ENCODE data around the gene TSPAN11. TPM values are rescaled to one million over a fixed set of nuclear protein-coding genes. Genes with fewer than 3 reads are reported as not detected.

TSPAN11 gene
- total RNA-seq, 4 donors from 2014 or later: 10.7 to 30.6 (median 18.3) TPM

DNA sequence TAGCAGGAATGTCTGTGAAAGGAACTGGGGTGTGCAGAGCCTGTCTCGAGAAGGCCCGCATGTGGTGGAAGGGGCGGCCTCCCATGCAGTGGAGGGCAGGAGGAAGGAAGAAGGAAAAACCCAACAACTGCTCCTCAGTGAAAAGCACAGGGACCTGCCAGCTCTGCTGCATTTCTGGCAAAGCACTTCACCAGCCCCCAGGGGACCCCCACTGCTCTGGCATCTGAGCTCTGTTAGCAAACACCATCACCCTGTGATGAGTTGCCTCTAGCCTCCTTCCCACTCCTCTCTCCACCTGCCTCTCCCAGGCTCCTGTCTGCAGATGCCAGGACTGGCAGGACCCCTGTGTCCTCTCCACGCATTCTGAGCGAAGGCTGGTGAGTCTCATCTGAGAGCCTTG, 78.1 kb downstream of the TSPAN11 start:
- H3K27me3 ChIP-seq: no peaks in the 10 kb centered on the region
- DNase-seq (ENCODE audit: low spot score in 2 of 2): no peak
- no peaks in the 10 kb centered on the region for H3K36me3 ChIP-seq
- no peaks in the 10 kb centered on the region for H3K9me3 ChIP-seq
- WGBS, 2 donors: 87 to 92% methylated on average over 5 of the region's 5 CpGs
- H3K4me3 ChIP-seq: no peak overlapping the region
- peaks cover 0 to 16% (median 0%) of the 10 kb centered on the region in 4 donors for H3K4me1 ChIP-seq
- peak overlapping the region in 1 of 4 donors; percentile 46 for H3K27ac ChIP-seq
- TF ChIP-seq EP300 (IDR thresholded peaks at IDR 0.05) (no peak), POLR2A (IDR thresholded peaks at IDR 0.05) (no peak)
- TF ChIP-seq, protein P1, sequence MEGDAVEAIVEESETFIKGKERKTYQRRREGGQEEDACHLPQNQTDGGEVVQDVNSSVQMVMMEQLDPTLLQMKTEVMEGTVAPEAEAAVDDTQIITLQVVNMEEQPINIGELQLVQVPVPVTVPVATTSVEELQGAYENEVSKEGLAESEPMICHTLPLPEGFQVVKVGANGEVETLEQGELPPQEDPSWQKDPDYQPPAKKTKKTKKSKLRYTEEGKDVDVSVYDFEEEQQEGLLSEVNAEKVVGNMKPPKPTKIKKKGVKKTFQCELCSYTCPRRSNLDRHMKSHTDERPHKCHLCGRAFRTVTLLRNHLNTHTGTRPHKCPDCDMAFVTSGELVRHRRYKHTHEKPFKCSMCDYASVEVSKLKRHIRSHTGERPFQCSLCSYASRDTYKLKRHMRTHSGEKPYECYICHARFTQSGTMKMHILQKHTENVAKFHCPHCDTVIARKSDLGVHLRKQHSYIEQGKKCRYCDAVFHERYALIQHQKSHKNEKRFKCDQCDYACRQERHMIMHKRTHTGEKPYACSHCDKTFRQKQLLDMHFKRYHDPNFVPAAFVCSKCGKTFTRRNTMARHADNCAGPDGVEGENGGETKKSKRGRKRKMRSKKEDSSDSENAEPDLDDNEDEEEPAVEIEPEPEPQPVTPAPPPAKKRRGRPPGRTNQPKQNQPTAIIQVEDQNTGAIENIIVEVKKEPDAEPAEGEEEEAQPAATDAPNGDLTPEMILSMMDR (IDR thresholded peaks at IDR 0.05): no peak

DNA sequence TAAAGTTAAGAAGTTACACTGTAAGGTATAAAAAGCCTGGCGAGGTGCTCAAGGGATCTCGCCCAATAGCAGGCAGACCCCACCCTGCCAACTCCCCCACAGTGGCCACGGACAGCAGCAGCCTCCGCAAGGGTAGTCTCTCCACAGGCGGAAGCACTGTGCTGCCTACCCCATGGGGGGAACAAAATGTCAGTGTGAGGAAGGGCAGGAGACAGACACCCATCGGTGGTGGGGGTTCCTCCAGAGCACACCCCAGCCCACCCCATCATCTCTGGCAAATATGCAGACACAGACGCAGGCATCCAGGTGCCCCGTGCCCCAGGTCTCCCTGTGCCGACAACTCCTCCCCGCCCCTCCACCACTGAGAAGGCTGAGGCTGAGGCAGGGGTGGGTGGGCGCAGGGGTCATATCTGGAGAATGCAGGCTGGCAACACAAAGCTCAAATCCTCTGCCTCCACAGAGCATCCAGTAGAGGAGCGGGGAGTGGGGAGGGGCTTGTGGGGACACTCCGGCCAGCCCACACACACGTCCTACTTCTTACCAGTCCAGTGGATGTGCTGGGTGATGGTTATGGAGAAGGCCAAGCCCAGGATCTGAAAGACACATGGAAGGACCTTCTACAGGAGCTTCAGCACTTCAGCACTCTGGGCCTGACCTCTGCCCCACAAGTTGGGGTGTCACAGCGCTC, 78.9 kb downstream of the TSPAN11 start:
- H3K27ac ChIP-seq: peak overlapping the region in 2 of 4 donors; percentile 46 to 70
- H3K4me3 ChIP-seq: no peak overlapping the region
- TF ChIP-seq EP300 (IDR thresholded peaks at IDR 0.05) (no peak), POLR2A (IDR thresholded peaks at IDR 0.05) (no peak)
- TF ChIP-seq, protein P1 (IDR thresholded peaks at IDR 0.05): no peak
- H3K27me3 ChIP-seq: no peaks in the 10 kb centered on the region
- WGBS, 2 donors: 88 to 90% methylated on average over 15 of the region's 15 CpGs
- no peaks in the 10 kb centered on the region for H3K36me3 ChIP-seq
- no peak for DNase-seq (ENCODE audit: low spot score in 2 of 2)
- H3K4me1 ChIP-seq: peaks cover 0 to 16% (median 0%) of the 10 kb centered on the region in 4 donors
- no peaks in the 10 kb centered on the region for H3K9me3 ChIP-seq

DNA sequence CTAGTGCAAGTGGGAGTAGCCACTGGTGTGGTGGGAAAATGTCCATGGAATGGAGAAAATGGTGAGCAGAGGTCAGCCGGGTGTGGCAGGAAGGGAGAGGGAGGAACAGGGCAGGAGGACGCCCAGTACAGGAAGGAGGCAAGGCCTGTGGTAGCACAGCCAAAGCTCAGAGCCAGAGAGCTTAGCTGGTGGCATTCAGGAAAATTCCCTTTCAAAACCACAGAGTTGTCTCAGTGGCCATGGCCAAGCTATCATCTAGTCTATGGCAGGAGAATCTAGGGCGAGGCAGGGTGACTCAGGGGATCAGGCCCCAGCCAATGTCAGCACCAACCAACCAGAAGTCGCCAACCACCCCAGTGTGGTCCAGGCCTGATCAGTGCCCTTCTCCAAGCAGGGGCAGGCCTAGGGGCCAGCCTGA, 79.4 kb downstream of the TSPAN11 start:
- no peaks in the 10 kb centered on the region for H3K27me3 ChIP-seq
- H3K4me3 ChIP-seq: no peak overlapping the region
- peak overlapping the region in 2 of 4 donors; percentile 46 to 70 for H3K27ac ChIP-seq
- no peak for DNase-seq (ENCODE audit: low spot score in 2 of 2)
- no peaks in the 10 kb centered on the region for H3K36me3 ChIP-seq
- TF ChIP-seq EP300 (IDR thresholded peaks at IDR 0.05): no peak
- TF ChIP-seq, protein P1 (IDR thresholded peaks at IDR 0.05): no peak
- TF ChIP-seq POLR2A (IDR thresholded peaks at IDR 0.05): no peak
- WGBS, 2 donors: 77 to 78% methylated on average over 4 of the region's 4 CpGs
- H3K9me3 ChIP-seq: no peaks in the 10 kb centered on the region
- peaks cover 0 to 16% (median 0%) of the 10 kb centered on the region in 4 donors for H3K4me1 ChIP-seq

DNA sequence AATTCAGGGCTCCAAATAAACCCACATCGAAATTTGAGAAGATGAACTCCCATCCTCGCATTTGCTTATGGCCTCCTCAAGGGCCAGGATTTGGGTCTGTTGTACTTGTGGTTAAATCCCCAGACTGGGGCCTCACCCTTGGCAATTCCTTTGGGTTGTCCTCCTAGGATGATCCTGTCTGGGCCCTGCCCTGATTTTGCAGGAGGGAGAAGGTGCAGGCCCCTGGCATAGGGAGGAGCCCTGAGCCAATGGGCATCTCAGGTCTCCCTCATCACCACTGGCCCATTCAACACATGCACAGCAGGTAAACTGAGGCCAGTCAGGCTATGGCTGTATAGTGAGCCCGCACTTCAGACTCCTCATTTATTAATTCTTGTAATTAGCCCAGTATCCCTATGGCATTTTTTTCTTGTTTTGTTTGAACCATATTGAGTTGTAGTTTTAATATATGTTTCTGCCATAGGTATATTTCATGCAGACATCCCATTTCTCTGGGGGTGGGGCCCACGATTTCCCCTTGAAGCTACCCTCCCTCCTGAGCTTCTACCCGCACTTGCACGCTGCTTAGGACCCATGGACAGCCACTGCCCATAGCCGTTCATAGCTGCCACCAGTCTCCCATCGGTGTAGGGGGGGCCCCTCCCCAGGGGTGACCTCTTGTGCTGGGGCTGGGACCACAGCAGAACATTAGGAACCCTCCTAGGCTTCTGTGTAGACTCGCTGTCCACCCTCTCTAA, 80.0 kb downstream of the TSPAN11 start:
- Histone ChIP-seq H3K27me3 (no peaks in the 10 kb centered on the region), H3K9me3 (no peaks in the 10 kb centered on the region), H3K4me3 (no peak overlapping the region), H3K36me3 (no peaks in the 10 kb centered on the region), H3K4me1 (peaks cover 0 to 16% (median 0%) of the 10 kb centered on the region in 4 donors), H3K27ac (peak overlapping the region in 1 of 4 donors; percentile 46)
- 85 to 93% methylated on average over 9 of the region's 9 CpGs for WGBS, 2 donors
- no peak for DNase-seq (ENCODE audit: low spot score in 2 of 2)
- no peak for TF ChIP-seq POLR2A (IDR thresholded peaks at IDR 0.05)
- TF ChIP-seq, protein P1 (IDR thresholded peaks at IDR 0.05): no peak
- no peak for TF ChIP-seq EP300 (IDR thresholded peaks at IDR 0.05)

DNA sequence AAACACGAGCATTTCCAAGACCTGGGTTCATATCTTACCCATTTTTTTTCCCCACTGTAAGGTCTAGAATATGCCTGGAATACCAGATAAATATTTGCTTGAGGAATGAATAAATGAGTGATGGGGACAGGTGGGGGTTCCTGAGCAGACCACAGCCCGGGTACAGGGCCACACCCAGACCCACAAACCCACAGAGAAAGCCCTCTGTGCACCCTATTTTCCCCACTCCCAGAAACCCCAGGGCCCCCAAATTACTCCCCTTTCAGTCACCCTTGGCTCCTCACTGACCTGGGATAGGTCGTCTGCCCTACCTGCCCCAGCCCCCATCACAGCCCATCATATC, 80.6 kb downstream of the TSPAN11 start:
- Histone ChIP-seq H3K27ac (no peak overlapping the region), H3K36me3 (no peaks in the 10 kb centered on the region), H3K27me3 (no peaks in the 10 kb centered on the region), H3K4me1 (peaks cover 0 to 16% (median 0%) of the 10 kb centered on the region in 4 donors), H3K4me3 (no peak overlapping the region), H3K9me3 (no peaks in the 10 kb centered on the region)
- DNase-seq (ENCODE audit: low spot score in 2 of 2): no peak
- WGBS, 2 donors: 84 to 87% methylated on average over 3 of the region's 3 CpGs
- TF ChIP-seq POLR2A (IDR thresholded peaks at IDR 0.05) (no peak), EP300 (IDR thresholded peaks at IDR 0.05) (no peak)
- TF ChIP-seq, protein P1 (IDR thresholded peaks at IDR 0.05): no peak
